Measurements from ENCODE around the gene MFAP4.

DNA sequence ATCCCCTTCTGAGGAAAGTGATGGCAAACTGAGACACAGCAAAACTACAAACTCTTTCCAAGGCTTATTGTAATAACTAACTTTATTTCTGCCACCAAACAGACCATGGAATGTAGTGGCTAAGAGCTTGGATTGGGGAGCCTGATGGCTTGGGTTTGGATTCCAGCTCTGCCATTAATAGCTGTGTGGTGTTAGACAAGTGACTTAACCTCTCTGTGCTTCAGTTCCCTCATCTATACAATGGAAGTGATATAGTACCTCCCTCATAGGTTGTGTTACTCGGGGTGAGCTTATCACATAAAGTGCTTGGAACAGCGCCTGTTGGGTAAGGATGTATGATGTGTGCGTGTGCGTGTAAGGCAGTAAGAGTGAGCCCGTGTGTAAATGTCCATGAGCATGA, 18.1 kb upstream of the MFAP4 start:
- TF ChIP-seq POLR2A (IDR thresholded peaks at IDR 0.05) (no peak), EP300 (IDR thresholded peaks at IDR 0.05) (no peak)
- TF ChIP-seq, protein P1, sequence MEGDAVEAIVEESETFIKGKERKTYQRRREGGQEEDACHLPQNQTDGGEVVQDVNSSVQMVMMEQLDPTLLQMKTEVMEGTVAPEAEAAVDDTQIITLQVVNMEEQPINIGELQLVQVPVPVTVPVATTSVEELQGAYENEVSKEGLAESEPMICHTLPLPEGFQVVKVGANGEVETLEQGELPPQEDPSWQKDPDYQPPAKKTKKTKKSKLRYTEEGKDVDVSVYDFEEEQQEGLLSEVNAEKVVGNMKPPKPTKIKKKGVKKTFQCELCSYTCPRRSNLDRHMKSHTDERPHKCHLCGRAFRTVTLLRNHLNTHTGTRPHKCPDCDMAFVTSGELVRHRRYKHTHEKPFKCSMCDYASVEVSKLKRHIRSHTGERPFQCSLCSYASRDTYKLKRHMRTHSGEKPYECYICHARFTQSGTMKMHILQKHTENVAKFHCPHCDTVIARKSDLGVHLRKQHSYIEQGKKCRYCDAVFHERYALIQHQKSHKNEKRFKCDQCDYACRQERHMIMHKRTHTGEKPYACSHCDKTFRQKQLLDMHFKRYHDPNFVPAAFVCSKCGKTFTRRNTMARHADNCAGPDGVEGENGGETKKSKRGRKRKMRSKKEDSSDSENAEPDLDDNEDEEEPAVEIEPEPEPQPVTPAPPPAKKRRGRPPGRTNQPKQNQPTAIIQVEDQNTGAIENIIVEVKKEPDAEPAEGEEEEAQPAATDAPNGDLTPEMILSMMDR (IDR thresholded peaks at IDR 0.05): no peak
